Measurements from ENCODE around the gene SNRNP40. TPM values are rescaled to one million over a fixed set of nuclear protein-coding genes. Genes with fewer than 3 reads are reported as not detected.
A peak's percentile ranks its signal among the peaks of the same experiment; 100 is the strongest.

Gene SNRNP40
- polyA plus RNA-seq, 1 donor (not counting 4 experiments of a cell fraction or from before 2014, with no cell fraction given): 57.4 TPM

DNA sequence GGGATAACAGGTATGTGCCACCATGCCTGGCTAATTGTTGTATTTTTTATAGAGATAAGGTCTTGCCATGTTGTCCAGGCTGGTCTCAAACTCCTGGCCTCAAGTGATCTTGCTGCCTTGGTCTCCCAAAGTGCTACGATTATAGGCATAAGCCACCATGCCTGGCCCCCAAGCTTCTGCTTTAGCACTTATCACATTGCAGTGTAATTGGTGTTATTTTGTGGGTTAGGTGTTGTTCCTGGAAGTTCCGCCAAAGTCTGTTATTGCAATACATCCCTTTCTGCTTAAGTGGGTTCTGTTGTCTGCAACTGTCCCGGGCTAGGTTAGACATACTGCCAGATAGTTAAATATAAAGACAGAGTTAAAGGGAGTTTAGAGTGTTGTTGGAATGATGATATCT lies 3.6 kb upstream of the SNRNP40 start:
- dilution Hi-C loops (cut with MboI; ENCODE audit: extremely low pct_ligation_motif_present, low sequenced_read_pairs): no loop called here
- FAIRE-seq (no peak), DNase-seq (ENCODE audit: low read depth, low spot score) (no peak)
- TF ChIP-seq, protein P1, sequence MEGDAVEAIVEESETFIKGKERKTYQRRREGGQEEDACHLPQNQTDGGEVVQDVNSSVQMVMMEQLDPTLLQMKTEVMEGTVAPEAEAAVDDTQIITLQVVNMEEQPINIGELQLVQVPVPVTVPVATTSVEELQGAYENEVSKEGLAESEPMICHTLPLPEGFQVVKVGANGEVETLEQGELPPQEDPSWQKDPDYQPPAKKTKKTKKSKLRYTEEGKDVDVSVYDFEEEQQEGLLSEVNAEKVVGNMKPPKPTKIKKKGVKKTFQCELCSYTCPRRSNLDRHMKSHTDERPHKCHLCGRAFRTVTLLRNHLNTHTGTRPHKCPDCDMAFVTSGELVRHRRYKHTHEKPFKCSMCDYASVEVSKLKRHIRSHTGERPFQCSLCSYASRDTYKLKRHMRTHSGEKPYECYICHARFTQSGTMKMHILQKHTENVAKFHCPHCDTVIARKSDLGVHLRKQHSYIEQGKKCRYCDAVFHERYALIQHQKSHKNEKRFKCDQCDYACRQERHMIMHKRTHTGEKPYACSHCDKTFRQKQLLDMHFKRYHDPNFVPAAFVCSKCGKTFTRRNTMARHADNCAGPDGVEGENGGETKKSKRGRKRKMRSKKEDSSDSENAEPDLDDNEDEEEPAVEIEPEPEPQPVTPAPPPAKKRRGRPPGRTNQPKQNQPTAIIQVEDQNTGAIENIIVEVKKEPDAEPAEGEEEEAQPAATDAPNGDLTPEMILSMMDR (optimal IDR thresholded peaks at IDR 0.05 in 1 of 3, IDR thresholded peaks at IDR 0.05 in 1 of 3, conservative IDR thresholded peaks at IDR 0.05 in 1 of 3; ENCODE audit: extremely low read depth in 1 of 3, insufficient read depth in 2 of 3, low read length in 3 of 3): no peak
- no peak for TF ChIP-seq EZH2 (IDR thresholded peaks at IDR 0.05; ENCODE audit: low read length)
- no peak overlapping the region for H3K4me2 ChIP-seq (ENCODE audit: control insufficient read depth, extremely low read depth, insufficient read depth, low read depth, low read length)
- H3K9me3 ChIP-seq (ENCODE audit: control insufficient read depth, low read depth, low read length): no peaks in the 10 kb centered on the region
- H3K4me1 ChIP-seq (ENCODE audit: control insufficient read depth, extremely low read depth, insufficient read depth, low read length): peaks cover 22% of the 10 kb centered on the region
- H3K27me3 ChIP-seq (ENCODE audit: control insufficient read depth, extremely low read depth, insufficient read depth, low read length): no peaks in the 10 kb centered on the region
- H2AFZ ChIP-seq (ENCODE audit: control insufficient read depth, low read length): no peak overlapping the region
- no peak overlapping the region for H3K4me3 ChIP-seq (ENCODE audit: control insufficient read depth in 2 of 3, extremely low read depth in 1 of 3, insufficient read depth in 2 of 3, low read depth in 1 of 3, low read length in 3 of 3)
- H3K9ac ChIP-seq (ENCODE audit: control insufficient read depth, extremely low read depth, insufficient read depth, low read length): no peak overlapping the region
- peaks cover 4 to 11% of the 10 kb centered on the region in 2 experiments for H3K36me3 ChIP-seq (ENCODE audit: control insufficient read depth in 2 of 2, extremely low read depth in 1 of 2, insufficient read depth in 2 of 2, low read length in 2 of 2)
- peaks cover 76% of the 10 kb centered on the region for H3K79me2 ChIP-seq (ENCODE audit: control insufficient read depth, insufficient read depth, low read length)
- peaks cover 2% of the 10 kb centered on the region for H3K9me1 ChIP-seq (ENCODE audit: control insufficient read depth, extremely low read depth, insufficient read depth, low read length)
- H4K20me1 ChIP-seq (ENCODE audit: control insufficient read depth, extremely low read depth, insufficient read depth, low read length): no peaks in the 10 kb centered on the region
- no peak overlapping the region for H3K27ac ChIP-seq (ENCODE audit: control insufficient read depth, insufficient read depth, low read length)

DNA sequence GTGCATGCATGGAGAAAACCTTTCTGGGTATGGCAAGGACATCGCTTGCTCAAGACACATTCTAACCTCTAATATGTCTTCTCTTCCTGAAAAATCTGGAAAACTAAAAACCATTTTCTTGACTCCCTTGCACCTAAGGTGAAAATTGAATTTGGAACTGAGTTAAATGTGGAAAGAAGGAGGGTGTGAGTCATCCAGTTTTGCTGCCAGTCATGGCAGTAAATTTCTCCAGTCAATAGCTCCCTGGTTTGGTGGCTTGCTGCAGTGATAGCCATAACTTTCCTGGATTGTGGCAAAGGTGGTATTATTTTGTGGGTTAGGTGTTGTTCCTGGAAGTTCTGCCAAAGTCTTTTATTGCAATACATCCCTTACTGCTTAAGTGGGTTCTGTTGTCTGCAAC lies 2.8 kb upstream of the SNRNP40 start:
- FAIRE-seq: peak; percentile 49

More for the DNA sequence above, 2.8 kb upstream of the SNRNP40 start:
- H3K36me3 ChIP-seq (ENCODE audit: control insufficient read depth in 2 of 2, extremely low read depth in 1 of 2, insufficient read depth in 2 of 2, low read length in 2 of 2): peaks cover 3 to 5% of the 10 kb centered on the region in 2 experiments
- H3K27ac ChIP-seq (ENCODE audit: control insufficient read depth, insufficient read depth, low read length): no peak overlapping the region
- TF ChIP-seq, protein P1 (optimal IDR thresholded peaks at IDR 0.05 in 1 of 3, IDR thresholded peaks at IDR 0.05 in 1 of 3, conservative IDR thresholded peaks at IDR 0.05 in 1 of 3; ENCODE audit: extremely low read depth in 1 of 3, insufficient read depth in 2 of 3, low read length in 3 of 3): no peak
- no peak for TF ChIP-seq EZH2 (IDR thresholded peaks at IDR 0.05; ENCODE audit: low read length)
- peaks cover 2% of the 10 kb centered on the region for H3K9me1 ChIP-seq (ENCODE audit: control insufficient read depth, extremely low read depth, insufficient read depth, low read length)
- DNase-seq (ENCODE audit: low read depth, low spot score): no peak
- no peak overlapping the region for H3K4me3 ChIP-seq (ENCODE audit: control insufficient read depth in 2 of 3, extremely low read depth in 1 of 3, insufficient read depth in 2 of 3, low read depth in 1 of 3, low read length in 3 of 3)
- H3K79me2 ChIP-seq (ENCODE audit: control insufficient read depth, insufficient read depth, low read length): peaks cover 78% of the 10 kb centered on the region
- no peak overlapping the region for H2AFZ ChIP-seq (ENCODE audit: control insufficient read depth, low read length)
- H3K27me3 ChIP-seq (ENCODE audit: control insufficient read depth, extremely low read depth, insufficient read depth, low read length): no peaks in the 10 kb centered on the region
- no peak overlapping the region for H3K9ac ChIP-seq (ENCODE audit: control insufficient read depth, extremely low read depth, insufficient read depth, low read length)
- H3K4me1 ChIP-seq (ENCODE audit: control insufficient read depth, extremely low read depth, insufficient read depth, low read length): peaks cover 24% of the 10 kb centered on the region
- dilution Hi-C loops (cut with MboI; ENCODE audit: extremely low pct_ligation_motif_present, low sequenced_read_pairs): no loop called here
- no peak overlapping the region for H3K4me2 ChIP-seq (ENCODE audit: control insufficient read depth, extremely low read depth, insufficient read depth, low read depth, low read length)
- H3K9me3 ChIP-seq (ENCODE audit: control insufficient read depth, low read depth, low read length): no peaks in the 10 kb centered on the region
- no peaks in the 10 kb centered on the region for H4K20me1 ChIP-seq (ENCODE audit: control insufficient read depth, extremely low read depth, insufficient read depth, low read length)

Data from keratinocyte (primary cell).